Measurements from ENCODE around the gene SYCE1.
"Not testable (repeated sequence)": the region's sequence is repeated elsewhere in the genome, so short reads cannot be mapped to it uniquely, and the experiment has no call there.

- not testable (repeated sequence) for TF ChIP-seq CTCF, POLR2A (IDR thresholded peaks at IDR 0.05)
Observed at GRCh38 chr10:133518517-133518916, 46.9 kb downstream of the SYCE1 start.
